Fibroblast of lung (primary cell): ENCODE measurements around the gene DEPDC7.

Experiments used
- CTCF ChIP-seq, 2 donors: IDR thresholded peaks in 1 of 2; conservative IDR thresholded peaks in 1 of 2; 1 replicate in 1 of 2; 2 replicates in 1 of 2; pipeline ENCODE4 v1.5.1; 2011 to 2012; ENCODE audit warnings: low read length in 2 of 2, control low read depth in 1 of 2, inconsistent platforms in 1 of 2, low read depth in 1 of 2, mild to moderate bottlenecking in 1 of 2
- EZH2 ChIP-seq: IDR thresholded peaks from 2 replicates; pipeline ENCODE4 v1.5.1; 2012; ENCODE audit warnings: low read length, control low read depth, mild to moderate bottlenecking; ENCODE audit errors: missing control alignments

- TF ChIP-seq CTCF (conservative IDR thresholded peaks at IDR 0.05 in 1 of 2, IDR thresholded peaks at IDR 0.05 in 1 of 2; ENCODE audit: low read depth in 1 of 2, low read length in 2 of 2) (no peak), EZH2 (no peak)
Measured at GRCh38 chr11:33064866-33065265, 49.2 kb downstream of the DEPDC7 start.
